ENCODE data around the gene NFYA. TPM values are rescaled to one million over a fixed set of nuclear protein-coding genes. Genes with fewer than 3 reads are reported as not detected.

The NFYA gene
- total and polyA plus RNA-seq, 7 donors, result 2.7 to 14.2 (median 11.9) TPM

GRCh38 chr6:41027799-41028560 is 44.8 kb upstream of the NFYA start:
- WGBS, 3 donors, result 2% methylated on average over 43 to 45 of the region's 45 CpGs
- peak; percentile 100 for TF ChIP-seq CTCF (IDR thresholded peaks at IDR 0.05)

GRCh38 chr6:41028561-41029412 is 44.0 kb upstream of the NFYA start:
- 37 to 47% (median 45%) methylated on average over 11 to 13 of the region's 13 CpGs for WGBS, 3 donors
- intact Hi-C loops (cut with DNase I), result loop anchor here (1.0 to 10.0 kb wide), 8 partner anchors 26 to 1046 kb away; no protein-coding TSS in a partner anchor
- ATAC-seq (peak in 2 of 4 donors; percentile 45 to 50), DNase-seq (no peak)
- H3K4me1 ChIP-seq, result peaks cover 4% of the 10 kb centered on the region
- peak overlapping the region; percentile 68 for H3K4me3 ChIP-seq
- no peak for TF ChIP-seq CTCF (IDR thresholded peaks at IDR 0.05)
- no peaks in the 10 kb centered on the region for H3K9me3 ChIP-seq
- H3K36me3 ChIP-seq (ENCODE audit: insufficient read depth in 1 of 2, low read depth in 1 of 2), result peaks cover 4% of the 10 kb centered on the region in 2 donors
- H3K27me3 ChIP-seq (ENCODE audit: insufficient read depth in 3 of 3, low read length in 2 of 3), result no peaks in the 10 kb centered on the region
- H3K27ac ChIP-seq, result peak overlapping the region; percentile 85

More at GRCh38 chr6:41027799-41028560, 44.8 kb upstream of the NFYA start:
- peaks cover 4% of the 10 kb centered on the region in 2 donors for H3K36me3 ChIP-seq (ENCODE audit: insufficient read depth in 1 of 2, low read depth in 1 of 2)
- intact Hi-C loops (cut with DNase I), result loop anchor here (1.0 to 10.0 kb wide), 9 partner anchors 25 to 1046 kb away; no protein-coding TSS in a partner anchor
- peak overlapping the region; percentile 85 for H3K27ac ChIP-seq
- no peaks in the 10 kb centered on the region for H3K9me3 ChIP-seq
- peaks cover 4% of the 10 kb centered on the region for H3K4me1 ChIP-seq
- H3K27me3 ChIP-seq (ENCODE audit: insufficient read depth in 3 of 3, low read length in 2 of 3), result no peaks in the 10 kb centered on the region
- DNase-seq (peak; percentile 89 to 94), ATAC-seq (peak; percentile 96 to 98 (median 96))
- peak overlapping the region; percentile 68 for H3K4me3 ChIP-seq

GRCh38 chr6:41032830-41033229 is 39.9 kb upstream of the NFYA start:
- no peaks in the 10 kb centered on the region for H3K36me3 ChIP-seq (ENCODE audit: insufficient read depth in 1 of 2, low read depth in 1 of 2)
- H3K9me3 ChIP-seq, result no peaks in the 10 kb centered on the region
- H3K4me1 ChIP-seq, result peaks cover 4% of the 10 kb centered on the region
- 94 to 96% (median 95%) methylated on average over 15 of the region's 15 CpGs for WGBS, 3 donors
- no peak for ATAC-seq
- DNase-seq, result no peak
- intact Hi-C loops (cut with DNase I), result loop anchor here in 1 of 2 donors (10.0 kb wide), 1 partner anchor 1688 kb away; no protein-coding TSS in a partner anchor
- H3K27me3 ChIP-seq (ENCODE audit: insufficient read depth in 3 of 3, low read length in 2 of 3), result no peaks in the 10 kb centered on the region
- H3K4me3 ChIP-seq, result no peak overlapping the region
- TF ChIP-seq CTCF (IDR thresholded peaks at IDR 0.05), result no peak
- H3K27ac ChIP-seq, result no peak overlapping the region

GRCh38 chr6:41033776-41034175 is 39.0 kb upstream of the NFYA start:
- Histone ChIP-seq H3K27ac (no peak overlapping the region), H3K4me1 (no peaks in the 10 kb centered on the region), H3K9me3 (no peaks in the 10 kb centered on the region), H3K27me3 (ENCODE audit: insufficient read depth in 3 of 3, low read length in 2 of 3) (no peaks in the 10 kb centered on the region), H3K36me3 (ENCODE audit: insufficient read depth in 1 of 2, low read depth in 1 of 2) (no peaks in the 10 kb centered on the region), H3K4me3 (no peak overlapping the region)
- 88 to 94% (median 92%) methylated on average over 13 of the region's 13 CpGs for WGBS, 3 donors
- DNase-seq, result no peak
- no peak for ATAC-seq
- TF ChIP-seq CTCF (IDR thresholded peaks at IDR 0.05), result no peak
- intact Hi-C loops (cut with DNase I), result loop anchor here in 1 of 2 donors (10.0 kb wide), 1 partner anchor 1689 kb away; no protein-coding TSS in a partner anchor
